ENCODE measurements around the gene PPIF.

PPIF gene

DNA sequence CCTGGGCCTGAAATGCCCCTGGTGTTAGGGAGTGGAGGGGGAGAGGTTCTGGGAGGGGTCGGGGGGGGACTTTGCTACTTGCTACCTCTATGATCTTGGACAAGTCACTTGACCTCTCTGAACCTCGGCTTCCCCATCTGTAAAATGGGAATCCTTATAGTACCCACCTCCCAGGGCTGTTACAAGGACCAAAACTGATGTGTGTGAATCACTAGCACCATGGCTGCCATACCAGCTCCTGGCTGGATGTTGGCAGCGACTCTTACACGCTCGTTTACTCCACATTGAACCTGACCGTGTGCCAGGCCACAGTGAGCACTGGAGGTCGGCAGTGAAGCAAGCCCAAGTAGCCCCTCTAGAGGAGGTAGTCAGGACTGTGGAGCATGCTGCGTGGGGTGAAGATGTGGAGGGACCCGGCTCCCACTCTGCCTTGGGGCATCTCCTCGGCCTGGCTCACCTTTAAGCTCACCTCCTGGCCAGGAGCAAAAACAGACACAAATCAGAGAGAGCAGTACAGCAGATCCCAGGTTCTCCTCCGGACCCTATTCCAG is 28.9 kb downstream of the PPIF start:
- no peak for DNase-seq

GRCh38 chr10:79376751-79377556 is 29.7 kb downstream of the PPIF start:
- DNase-seq, result no peak

DNA sequence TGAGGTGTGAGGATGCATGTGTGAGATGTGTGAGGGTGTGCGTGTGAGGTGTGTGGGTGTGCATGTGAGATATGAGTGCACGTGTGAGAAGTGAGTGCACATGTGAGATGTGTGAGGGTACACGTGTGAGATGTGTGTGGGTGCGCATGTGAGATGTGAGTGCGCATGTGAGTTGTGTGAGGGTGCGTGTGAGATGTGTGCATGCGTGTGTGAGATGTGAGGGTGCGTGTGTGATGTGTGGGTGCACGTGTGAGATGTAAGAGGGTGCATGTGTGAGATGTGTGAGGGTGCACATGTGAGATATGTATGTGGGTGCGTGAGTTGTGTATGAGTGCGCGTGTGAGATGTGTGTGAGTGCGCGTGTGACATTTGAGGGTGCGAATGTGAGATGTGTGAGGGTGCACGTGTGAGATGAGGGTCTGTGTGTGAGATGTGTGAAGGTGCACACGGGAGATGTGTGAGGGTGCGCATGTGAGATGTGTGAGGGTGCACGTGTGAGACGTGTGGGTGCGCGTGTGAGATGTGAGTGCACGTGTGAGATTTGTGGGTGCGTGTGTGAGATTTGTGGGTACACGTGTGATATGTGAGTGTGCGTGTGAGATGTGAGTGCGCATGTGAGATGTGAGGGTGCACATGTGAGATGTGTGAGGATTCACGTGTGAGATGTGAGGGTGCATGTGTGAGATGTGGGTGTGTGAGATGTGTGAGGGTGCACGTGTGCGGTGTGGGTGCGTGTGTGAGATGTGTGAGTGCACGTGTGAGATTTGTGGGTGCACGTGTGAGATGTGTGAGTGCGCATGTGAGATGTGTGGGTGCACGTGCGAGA is 30.5 kb downstream of the PPIF start:
- DNase-seq, result no peak

GRCh38 chr10:79378383-79378646 is 31.0 kb downstream of the PPIF start:
- no peak for DNase-seq

- DNase-seq, result no peak
These were observed 31.6 kb downstream of the PPIF start for GRCh38 chr10:79378647-79379511.

DNA sequence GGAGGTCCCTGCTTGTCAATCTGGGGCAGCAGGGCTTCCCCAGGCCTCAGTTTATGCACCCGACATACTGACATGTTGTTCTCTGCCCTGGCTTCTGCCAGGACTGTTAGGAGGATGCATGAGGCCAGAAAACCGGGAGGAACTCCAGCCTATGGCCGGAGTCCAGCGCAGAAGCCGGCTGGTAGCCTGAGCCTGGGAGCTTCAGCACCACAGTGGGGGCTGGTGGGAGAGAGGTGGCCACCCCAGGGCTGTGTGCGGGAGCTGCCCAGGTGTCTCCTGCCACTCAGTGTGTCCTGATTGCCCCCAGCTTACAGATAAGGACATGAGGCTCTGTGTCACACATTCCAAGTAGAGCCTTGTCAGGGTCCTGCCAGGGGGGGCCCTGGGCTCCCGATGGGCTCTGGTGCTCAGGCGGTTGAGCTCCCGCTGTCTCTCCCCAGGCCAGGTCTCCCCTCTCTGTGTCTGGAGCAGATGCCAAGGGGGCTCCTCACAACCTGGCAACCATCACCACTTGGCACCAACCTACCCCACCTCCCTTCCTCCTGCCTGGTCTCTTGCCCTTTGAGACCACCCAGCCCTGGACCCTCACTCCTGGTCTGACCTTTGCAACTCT is 32.3 kb downstream of the PPIF start:
- DNase-seq, result no peak

DNA sequence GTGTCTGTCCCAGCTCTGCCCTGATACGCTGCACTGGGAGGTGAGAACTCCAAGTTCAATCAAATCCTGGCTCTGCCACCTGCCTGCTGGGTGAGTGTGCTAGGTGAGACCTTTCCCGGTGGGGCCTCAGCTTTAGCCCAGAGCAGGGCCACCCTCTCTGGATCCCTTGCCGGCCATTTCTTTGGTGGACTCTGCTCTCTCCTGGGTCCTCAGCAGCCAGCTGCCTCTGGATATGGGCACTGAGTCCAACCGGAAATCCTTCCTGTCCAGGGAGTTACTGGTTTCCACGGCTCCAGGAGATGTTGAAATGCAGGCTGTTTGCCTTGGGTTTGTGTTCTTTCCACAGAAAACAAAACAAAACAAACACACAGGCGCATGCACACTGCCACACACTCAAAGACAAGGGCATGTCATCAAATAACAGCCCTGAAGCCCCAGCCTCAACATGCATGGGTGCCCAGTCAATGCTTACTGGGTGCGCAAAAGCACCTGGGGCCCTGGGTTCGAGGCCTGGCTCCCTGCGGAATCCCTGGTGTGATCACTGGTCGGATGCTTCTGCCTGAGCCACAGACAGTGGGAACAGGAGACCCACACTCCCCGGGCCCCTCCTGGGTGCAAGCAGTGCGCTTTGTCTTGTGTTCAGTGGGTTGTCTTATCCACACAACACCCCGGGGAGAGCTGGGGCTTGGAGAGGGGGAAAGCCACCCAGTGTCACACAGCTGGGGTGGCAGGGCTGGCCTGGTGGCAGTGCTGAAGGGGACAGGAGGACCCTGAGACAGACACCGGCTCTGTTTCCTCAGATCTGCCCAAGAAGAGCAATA is 33.1 kb downstream of the PPIF start:
- DNase-seq, result no peak

- no peak for DNase-seq
These were observed 33.9 kb downstream of the PPIF start for GRCh38 chr10:79380946-79381721.

DNA sequence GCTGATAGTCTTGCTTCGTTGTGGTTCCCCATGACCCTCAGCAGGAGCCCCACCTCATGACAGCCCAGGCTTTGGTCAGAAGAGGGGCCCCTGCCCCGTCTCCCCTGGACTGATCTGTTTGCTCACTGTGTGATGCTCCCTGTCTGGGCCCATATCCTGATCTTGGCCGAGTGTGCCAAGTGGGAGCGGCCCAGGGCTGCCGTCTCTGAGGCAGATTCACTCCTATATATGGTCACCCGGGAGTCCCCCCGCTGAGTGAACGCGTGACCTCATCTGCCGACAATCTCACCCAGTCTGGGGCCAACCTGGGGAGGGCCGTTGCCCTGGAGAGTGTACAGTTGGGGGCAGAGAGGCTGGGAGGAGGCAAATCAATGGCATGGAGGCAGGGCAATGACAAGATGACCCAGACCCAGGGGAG is 34.5 kb downstream of the PPIF start:
- DNase-seq, result no peak

DNA sequence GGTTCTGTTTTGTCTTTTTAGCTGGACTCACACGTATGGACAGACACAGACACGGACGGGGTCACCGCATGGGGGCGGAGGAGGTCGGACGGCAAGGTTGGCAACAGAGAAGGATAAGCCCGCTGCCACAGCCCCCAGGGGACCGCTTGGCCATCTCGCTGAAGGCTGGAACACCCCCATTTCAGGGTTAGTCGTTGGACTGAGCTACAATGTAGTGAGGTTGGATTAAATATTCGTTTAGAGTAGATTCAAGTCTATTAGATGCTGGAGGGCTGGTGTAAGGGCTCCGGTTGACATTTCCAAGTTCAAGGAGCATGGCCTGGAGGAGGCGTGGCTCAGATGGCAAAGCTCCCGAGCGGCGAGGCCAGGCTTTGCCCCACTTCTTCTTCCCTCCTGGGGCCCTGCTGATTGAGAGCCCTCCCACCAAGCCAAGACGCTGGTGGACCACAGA is 35.2 kb downstream of the PPIF start:
- DNase-seq, result no peak

- no peak for DNase-seq
These were observed 36.8 kb downstream of the PPIF start for GRCh38 chr10:79383974-79384606.

GRCh38 chr10:79384773-79385391 is 37.6 kb downstream of the PPIF start:
- no peak for DNase-seq

- no peak for DNase-seq
These were observed 38.1 kb downstream of the PPIF start for GRCh38 chr10:79385392-79385795.

DNA sequence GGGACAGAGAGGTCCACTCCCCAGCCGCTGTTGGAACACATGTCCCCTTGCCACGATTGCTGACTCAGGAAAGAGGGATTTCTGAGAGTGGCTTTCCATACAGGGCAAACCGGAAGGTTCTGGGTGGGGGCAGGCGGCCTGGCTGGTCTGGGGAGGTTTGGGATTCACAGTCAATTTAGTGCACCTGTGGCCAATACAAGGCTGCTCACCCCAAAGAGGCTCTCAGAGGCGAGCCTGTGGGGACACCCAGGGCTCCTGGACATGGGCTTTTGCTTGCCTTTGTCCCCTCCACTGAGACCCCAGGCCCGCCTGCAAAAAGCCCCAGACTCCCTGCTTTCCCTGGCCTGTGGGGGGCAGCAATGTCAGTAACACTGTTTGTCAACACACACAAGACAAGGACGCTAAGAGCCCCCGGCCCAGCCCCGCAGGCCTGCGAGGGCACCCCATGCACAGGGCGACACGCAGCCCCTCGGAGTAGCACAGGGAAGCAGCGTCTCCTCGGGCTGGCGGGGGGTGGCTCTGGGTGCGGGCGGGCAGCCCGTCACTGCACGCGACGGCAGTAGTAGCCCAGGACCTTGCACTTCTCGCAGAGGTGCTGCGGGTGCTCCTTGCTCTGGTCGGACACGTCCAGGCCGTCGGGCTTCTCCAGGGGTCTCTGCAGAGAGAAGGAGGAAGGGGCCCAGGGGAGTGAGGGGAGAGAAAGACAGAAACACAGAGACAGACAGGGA is 38.7 kb downstream of the PPIF start:
- no peak for DNase-seq

DNA sequence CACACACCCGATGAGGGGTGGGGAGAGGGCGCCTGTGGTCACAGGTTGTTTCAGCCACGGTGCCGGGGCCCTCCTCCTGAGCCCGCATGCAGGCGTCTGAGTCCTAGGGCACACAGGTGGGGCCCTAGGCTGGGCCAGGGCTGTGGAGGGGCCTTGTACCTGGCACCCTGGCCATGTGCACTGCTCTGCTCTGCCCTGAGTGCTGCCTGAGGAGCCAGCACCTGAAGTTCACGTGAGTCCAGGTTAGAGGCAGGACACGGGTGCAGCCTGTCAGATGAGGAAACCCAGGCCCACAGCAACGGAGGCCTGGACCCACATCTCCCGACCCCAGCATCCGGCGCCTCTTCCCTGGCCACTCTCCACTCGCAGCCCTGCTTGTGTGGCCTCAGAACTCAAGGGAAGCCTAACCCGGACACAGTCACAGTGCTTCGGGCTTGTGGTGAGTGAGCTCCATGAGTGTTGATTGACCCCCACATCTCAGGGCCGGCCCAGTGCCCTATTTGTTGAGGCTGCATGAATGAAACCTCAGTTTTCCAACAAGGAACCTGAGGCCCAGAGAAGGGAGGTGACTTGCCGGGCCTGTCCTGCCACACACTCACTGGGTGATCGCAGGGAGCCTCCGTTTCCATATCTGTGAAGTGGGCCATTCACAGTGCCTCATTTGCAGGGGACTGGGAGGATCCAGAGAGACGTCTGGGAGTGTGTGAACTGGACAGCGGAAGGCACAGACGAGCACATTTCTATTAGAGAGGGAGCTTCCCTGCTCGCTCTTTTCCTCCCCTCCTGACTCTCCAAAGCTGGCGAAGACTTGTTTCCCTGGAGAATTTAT is 39.6 kb downstream of the PPIF start:
- DNase-seq, result no peak

GRCh38 chr10:79387466-79387973 is 40.3 kb downstream of the PPIF start:
- DNase-seq, result no peak

- no peak for DNase-seq
These were observed 40.9 kb downstream of the PPIF start for GRCh38 chr10:79387974-79388850.

Data from inflammatory macrophage treated with lipopolysaccharide for 4 hours (primary cell).